Immature natural killer cell (primary cell): ENCODE measurements around the gene UBE2G2. TPM values are rescaled to one million over a fixed set of nuclear protein-coding genes. Genes with fewer than 3 reads are reported as not detected.

Source experiments
- DNase-seq, 3 donors: peaks; one replicate each; pipeline ENCODE4 v3.0.0; 2022; ENCODE audit warnings: mixed read lengths in 1 of 3
- H3K27ac Mint-ChIP-seq, 6 donors: one replicate each; pipeline ENCODE4 v1.8.0; 2020; ENCODE audit warnings: mixed read lengths in 6 of 6, mild to moderate bottlenecking in 5 of 6, inconsistent platforms in 4 of 6, moderate library complexity in 3 of 6
- H3K27me3 Mint-ChIP-seq, 3 donors: one replicate each; pipeline ENCODE4 v1.8.0; 2020 to 2021; ENCODE audit warnings: low read depth in 3 of 3, mild to moderate bottlenecking in 3 of 3, mixed read lengths in 3 of 3, moderate library complexity in 3 of 3, inconsistent platforms in 1 of 3
- H3K36me3 Mint-ChIP-seq, 3 donors: one replicate each; pipeline ENCODE4 v1.8.0; 2020; ENCODE audit warnings: mixed read lengths in 3 of 3, inconsistent platforms in 2 of 3, mild to moderate bottlenecking in 2 of 3
- H3K4me1 Mint-ChIP-seq, 2 donors: one replicate each; pipeline ENCODE4 v1.8.0; 2020; ENCODE audit warnings: inconsistent platforms in 2 of 2, mild to moderate bottlenecking in 2 of 2, mixed read lengths in 2 of 2, moderate library complexity in 1 of 2
- H3K4me3 Mint-ChIP-seq, 5 donors: one replicate each; pipeline ENCODE4 v1.8.0; 2020; ENCODE audit warnings: mild to moderate bottlenecking in 5 of 5, mixed read lengths in 5 of 5, inconsistent platforms in 3 of 5, moderate library complexity in 3 of 5
- H3K9me3 Mint-ChIP-seq, 6 donors: one replicate each; pipeline ENCODE4 v1.8.0; 2020; ENCODE audit warnings: mild to moderate bottlenecking in 6 of 6, mixed read lengths in 6 of 6, inconsistent platforms in 4 of 6, moderate library complexity in 3 of 6
- polyA plus RNA-seq, 3 donors: library from polyadenylated mRNA; unstranded; fragments of 300-500 nt; fragmentation: Illumina TruSeq; gene quantifications; one replicate each; pipeline ENCODE4 v1.2.3, GENCODE V29; 2021

The UBE2G2 gene
- polyA plus RNA-seq, 3 donors from 2014 or later = 43.6 to 62.9 (median 56.2) TPM

DNA sequence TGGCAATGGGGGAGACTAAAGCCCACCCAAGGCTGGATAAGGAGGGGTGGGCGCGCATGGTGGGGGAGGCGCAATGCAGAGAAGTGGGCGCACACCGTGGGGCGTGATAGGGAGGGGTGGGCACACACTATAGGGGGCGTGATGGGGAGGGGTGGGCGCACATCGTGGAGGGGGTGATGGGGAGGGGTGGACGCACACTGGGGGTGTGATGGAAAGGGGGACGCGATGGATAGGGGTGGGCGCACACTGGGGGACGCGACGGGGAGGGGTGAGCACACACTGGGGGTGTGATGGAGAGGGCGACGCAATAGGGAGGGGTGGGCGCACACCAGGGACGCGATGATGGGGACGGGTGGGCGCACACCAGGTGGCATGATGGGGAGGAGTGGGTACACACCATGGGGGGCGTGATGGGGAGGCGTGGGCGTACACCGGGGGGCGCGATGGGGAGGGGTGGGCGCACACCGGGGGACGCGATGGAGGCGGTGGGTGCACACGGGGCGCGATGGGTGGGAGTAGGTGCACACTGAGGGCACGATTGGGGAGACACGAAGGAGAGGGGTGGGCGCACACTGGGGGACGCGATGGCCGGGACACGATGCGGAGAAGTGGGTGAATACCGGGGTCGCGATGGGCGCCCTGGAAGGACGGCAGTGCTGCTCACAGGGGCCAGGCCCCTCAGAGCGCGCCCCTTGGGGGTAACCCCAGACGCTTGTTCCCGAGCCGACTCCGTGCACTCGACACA lies 15.3 kb upstream of the UBE2G2 start:
- peaks cover 0 to 10% of the 10 kb centered on the region in 2 donors for H3K4me1 Mint-ChIP-seq
- peaks cover 0 to 3% (median 2%) of the 10 kb centered on the region in 6 donors for H3K9me3 Mint-ChIP-seq
- peak overlapping the region in 3 of 6 donors; percentile 60 to 73 (median 71) for H3K27ac Mint-ChIP-seq
- H3K36me3 Mint-ChIP-seq = peaks cover 0 to 4% (median 0%) of the 10 kb centered on the region in 3 donors
- H3K27me3 Mint-ChIP-seq = peaks cover 0 to 15% (median 2%) of the 10 kb centered on the region in 3 donors
- no peak for DNase-seq
- peak overlapping the region; percentile 74 to 79 (median 76) for H3K4me3 Mint-ChIP-seq

DNA sequence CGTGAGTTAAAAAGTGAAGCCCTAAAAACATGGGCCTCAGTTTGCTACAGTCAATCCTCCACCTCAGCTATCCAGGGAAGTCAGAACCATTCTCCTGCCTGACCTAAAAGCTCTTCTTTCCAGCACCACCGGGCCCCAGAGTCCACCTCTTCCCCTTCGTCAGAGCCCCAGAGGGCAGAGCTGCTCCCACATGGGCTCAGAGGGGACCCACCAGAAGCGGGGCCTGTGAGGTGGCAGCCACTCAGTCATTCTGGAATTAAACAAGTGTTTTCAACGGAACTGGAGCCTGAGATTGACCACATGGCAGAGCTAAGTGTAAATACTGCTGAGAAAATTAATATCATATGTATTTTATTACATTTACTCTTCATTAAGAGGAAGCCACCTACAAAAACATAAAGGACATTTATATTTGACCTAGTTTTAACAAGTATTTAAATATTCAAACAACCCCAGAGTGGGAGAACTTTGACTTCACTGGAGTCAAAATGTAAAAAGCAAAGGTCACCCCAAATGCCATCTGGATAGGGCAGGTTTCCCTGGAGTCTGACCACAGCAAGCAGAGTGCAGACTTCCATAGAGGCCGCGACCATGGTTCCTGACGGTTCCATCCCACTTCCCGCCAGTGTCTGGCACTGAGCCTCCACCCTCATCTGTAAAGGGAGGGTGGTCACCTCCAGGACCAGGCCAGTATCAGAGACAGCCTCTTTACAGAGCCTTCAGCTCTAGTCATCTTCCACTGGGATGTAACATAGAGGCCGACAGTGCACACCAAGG lies 14.4 kb upstream of the UBE2G2 start:
- H3K36me3 Mint-ChIP-seq = peaks cover under 1 to 4% (median 4%) of the 10 kb centered on the region in 3 donors
- peak overlapping the region; percentile 74 to 79 (median 76) for H3K4me3 Mint-ChIP-seq
- peaks cover 0 to 15% (median 2%) of the 10 kb centered on the region in 3 donors for H3K27me3 Mint-ChIP-seq
- peaks cover 0 to 13% of the 10 kb centered on the region in 2 donors for H3K4me1 Mint-ChIP-seq
- peak overlapping the region in 4 of 6 donors; percentile 60 to 73 (median 66) for H3K27ac Mint-ChIP-seq
- peaks cover 0 to 2% (median 0%) of the 10 kb centered on the region in 6 donors for H3K9me3 Mint-ChIP-seq
- DNase-seq = no peak

DNA sequence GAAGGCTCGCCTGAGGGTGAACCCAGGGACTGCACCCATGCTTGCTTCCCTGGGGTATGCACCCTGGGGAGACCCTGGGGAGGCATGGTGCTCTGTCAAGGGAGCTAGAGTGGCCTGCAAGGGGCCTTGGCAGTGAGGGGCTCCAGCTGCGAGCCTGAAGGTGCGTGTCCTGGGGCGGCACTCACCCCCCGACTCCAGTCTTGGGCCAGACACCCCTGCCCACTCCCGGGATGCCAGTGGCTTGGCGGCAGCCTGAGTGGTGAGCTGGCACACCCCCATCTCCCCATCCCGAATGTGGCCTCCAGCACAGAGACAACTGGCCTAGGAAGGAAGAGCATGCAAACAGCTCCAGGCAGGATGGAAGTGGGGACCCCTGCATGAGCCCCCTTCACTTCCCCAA lies 13.6 kb upstream of the UBE2G2 start:
- Mint-ChIP-seq H3K4me1 (peaks cover 0 to 15% of the 10 kb centered on the region in 2 donors), H3K27ac (peak overlapping the region in 1 of 6 donors; percentile 13), H3K4me3 (no peak overlapping the region), H3K27me3 (peaks cover 0 to 12% (median 5%) of the 10 kb centered on the region in 3 donors), H3K9me3 (peaks cover 0 to 1% (median 0%) of the 10 kb centered on the region in 6 donors), H3K36me3 (peaks cover 4% of the 10 kb centered on the region in 3 donors)
- no peak for DNase-seq

DNA sequence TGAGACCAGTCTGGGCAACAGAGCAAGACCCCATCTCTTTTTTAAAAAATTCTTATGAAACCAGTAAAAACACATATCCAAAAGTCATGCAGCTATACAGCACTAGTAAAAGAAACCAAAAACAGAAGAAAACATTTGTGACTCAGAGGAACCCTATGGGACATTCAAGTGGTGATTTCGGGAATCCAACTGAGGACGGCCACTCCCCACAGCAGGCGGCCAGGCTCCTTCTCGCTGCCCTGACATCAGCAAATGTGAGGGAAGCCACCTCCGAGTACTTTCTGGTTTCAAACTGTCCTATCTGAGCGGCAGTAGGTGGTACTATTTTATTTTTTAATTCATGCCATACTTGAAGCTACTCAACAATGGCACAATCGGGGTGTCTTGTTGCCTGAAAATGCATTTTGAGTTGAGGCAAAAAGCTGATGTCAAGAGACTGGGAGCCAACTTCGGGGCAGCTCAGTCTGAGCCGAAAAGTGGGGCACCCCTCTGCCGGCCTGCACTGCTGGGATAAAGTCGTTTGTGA lies 12.9 kb upstream of the UBE2G2 start:
- DNase-seq = no peak
- H3K4me1 Mint-ChIP-seq = peaks cover 0 to 17% of the 10 kb centered on the region in 2 donors
- H3K4me3 Mint-ChIP-seq = no peak overlapping the region
- H3K27ac Mint-ChIP-seq = peak overlapping the region in 2 of 6 donors; percentile 16 to 22
- no peaks in the 10 kb centered on the region for H3K9me3 Mint-ChIP-seq
- H3K27me3 Mint-ChIP-seq = peaks cover 0 to 10% (median 5%) of the 10 kb centered on the region in 3 donors
- peaks cover 4 to 6% (median 4%) of the 10 kb centered on the region in 3 donors for H3K36me3 Mint-ChIP-seq

DNA sequence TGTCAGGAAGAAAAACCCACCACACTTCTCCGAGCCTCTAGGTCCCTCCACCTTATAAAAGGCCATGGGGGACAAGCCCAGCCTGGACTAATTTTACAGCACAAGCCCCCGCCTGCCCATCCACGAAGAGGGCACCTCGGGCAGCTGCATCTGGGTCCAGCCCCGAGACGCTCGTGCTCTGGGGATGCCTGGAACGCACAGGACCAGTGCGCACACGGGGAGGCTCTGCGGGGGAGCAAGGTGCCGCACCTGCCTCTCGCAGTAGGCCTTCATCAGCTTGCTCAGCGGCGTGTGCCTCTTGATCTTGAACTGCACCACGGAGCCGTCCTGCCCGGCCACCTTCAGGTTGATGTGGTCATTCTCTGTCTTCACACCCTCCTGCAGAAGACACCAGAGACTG lies 12.1 kb upstream of the UBE2G2 start:
- no peak overlapping the region for H3K27ac Mint-ChIP-seq
- H3K36me3 Mint-ChIP-seq = peaks cover 4 to 13% (median 10%) of the 10 kb centered on the region in 3 donors
- no peaks in the 10 kb centered on the region for H3K9me3 Mint-ChIP-seq
- peaks cover 0 to 5% (median 5%) of the 10 kb centered on the region in 3 donors for H3K27me3 Mint-ChIP-seq
- no peak for DNase-seq
- H3K4me3 Mint-ChIP-seq = no peak overlapping the region
- peaks cover 0 to 17% of the 10 kb centered on the region in 2 donors for H3K4me1 Mint-ChIP-seq

DNA sequence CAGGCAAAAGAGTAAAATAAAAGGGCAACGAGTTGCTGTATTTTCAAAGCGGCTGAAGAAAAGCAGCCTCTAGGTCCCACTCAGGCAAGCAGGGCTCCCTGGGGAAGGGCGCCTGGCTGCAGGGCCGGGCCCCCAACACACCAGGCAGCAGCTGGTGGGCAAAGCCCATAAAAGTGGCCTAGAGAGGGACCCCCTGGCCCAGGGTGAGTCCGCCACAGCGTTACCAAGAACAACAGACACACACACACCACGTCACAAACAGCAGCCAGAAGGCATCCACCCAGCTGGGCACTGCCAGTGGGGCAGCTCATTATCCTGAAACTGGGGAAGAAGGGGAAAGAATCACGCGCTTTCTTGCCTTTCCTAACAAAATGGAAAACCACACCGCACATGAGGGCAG lies 11.5 kb upstream of the UBE2G2 start:
- no peak overlapping the region for H3K27ac Mint-ChIP-seq
- peaks cover 0 to 5% (median 5%) of the 10 kb centered on the region in 3 donors for H3K27me3 Mint-ChIP-seq
- H3K4me1 Mint-ChIP-seq = peaks cover 0 to 17% of the 10 kb centered on the region in 2 donors

GRCh38 chr21:44812640-44813039 lies 11.0 kb upstream of the UBE2G2 start:
- DNase-seq = no peak
- Mint-ChIP-seq H3K9me3 (no peaks in the 10 kb centered on the region), H3K4me3 (no peak overlapping the region), H3K4me1 (peaks cover 0 to 17% of the 10 kb centered on the region in 2 donors), H3K27ac (no peak overlapping the region), H3K36me3 (peaks cover 4 to 13% (median 10%) of the 10 kb centered on the region in 3 donors), H3K27me3 (peaks cover 0 to 5% (median 5%) of the 10 kb centered on the region in 3 donors)

More for the DNA sequence above, 11.5 kb upstream of the UBE2G2 start:
- H3K4me3 Mint-ChIP-seq = no peak overlapping the region
- peaks cover 4 to 13% (median 10%) of the 10 kb centered on the region in 3 donors for H3K36me3 Mint-ChIP-seq
- DNase-seq = no peak
- no peaks in the 10 kb centered on the region for H3K9me3 Mint-ChIP-seq

GRCh38 chr21:44810779-44811178 lies 9.2 kb upstream of the UBE2G2 start:
- Mint-ChIP-seq H3K4me1 (peaks cover 0 to 13% of the 10 kb centered on the region in 2 donors), H3K27ac (peak overlapping the region in 1 of 6 donors; percentile 10), H3K27me3 (peaks cover 2 to 8% (median 2%) of the 10 kb centered on the region in 3 donors), H3K4me3 (no peak overlapping the region), H3K9me3 (no peaks in the 10 kb centered on the region), H3K36me3 (peaks cover 6 to 23% (median 10%) of the 10 kb centered on the region in 3 donors)
- DNase-seq = no peak

DNA sequence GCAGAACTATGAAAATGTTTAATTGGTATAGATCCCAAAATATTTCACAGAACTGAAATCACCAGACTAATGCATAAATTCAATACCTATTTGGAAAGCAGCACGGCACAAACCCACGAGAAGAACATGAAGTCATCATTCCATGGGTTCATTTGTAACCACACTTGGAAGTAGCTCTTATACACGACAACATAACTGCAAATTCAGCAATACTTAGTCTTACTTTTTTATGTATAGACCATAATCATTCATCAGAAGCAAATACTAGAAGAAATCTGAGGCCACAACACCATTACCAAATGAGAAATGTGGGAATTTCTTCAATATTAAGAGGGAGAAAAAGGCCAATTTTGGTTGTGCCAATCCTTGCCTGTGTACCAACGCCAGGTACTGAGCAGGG lies 4.2 kb upstream of the UBE2G2 start:
- Mint-ChIP-seq H3K4me1 (peaks cover 15 to 17% of the 10 kb centered on the region in 2 donors), H3K36me3 (peaks cover 6 to 27% (median 9%) of the 10 kb centered on the region in 3 donors), H3K27me3 (peaks cover 5 to 10% (median 6%) of the 10 kb centered on the region in 3 donors), H3K9me3 (no peaks in the 10 kb centered on the region), H3K27ac (peak overlapping the region in 1 of 6 donors; percentile 3), H3K4me3 (no peak overlapping the region)
- DNase-seq = no peak

- H3K27ac Mint-ChIP-seq = no peak overlapping the region
- H3K9me3 Mint-ChIP-seq = no peaks in the 10 kb centered on the region
- no peak for DNase-seq
- peaks cover 21 to 23% of the 10 kb centered on the region in 2 donors for H3K4me1 Mint-ChIP-seq
- no peak overlapping the region for H3K4me3 Mint-ChIP-seq
- H3K36me3 Mint-ChIP-seq = peaks cover 6 to 26% (median 9%) of the 10 kb centered on the region in 3 donors
- H3K27me3 Mint-ChIP-seq = peaks cover 3 to 11% (median 7%) of the 10 kb centered on the region in 3 donors
These were observed 3.6 kb upstream of the UBE2G2 start for GRCh38 chr21:44805226-44805625.

- Mint-ChIP-seq H3K27me3 (peaks cover 3 to 11% (median 7%) of the 10 kb centered on the region in 3 donors), H3K4me3 (no peak overlapping the region), H3K9me3 (no peaks in the 10 kb centered on the region), H3K4me1 (peaks cover 24 to 28% of the 10 kb centered on the region in 2 donors), H3K36me3 (peaks cover 6 to 24% (median 9%) of the 10 kb centered on the region in 3 donors), H3K27ac (no peak overlapping the region)
- no peak for DNase-seq
These were observed 3.1 kb upstream of the UBE2G2 start for GRCh38 chr21:44804762-44805161.

DNA sequence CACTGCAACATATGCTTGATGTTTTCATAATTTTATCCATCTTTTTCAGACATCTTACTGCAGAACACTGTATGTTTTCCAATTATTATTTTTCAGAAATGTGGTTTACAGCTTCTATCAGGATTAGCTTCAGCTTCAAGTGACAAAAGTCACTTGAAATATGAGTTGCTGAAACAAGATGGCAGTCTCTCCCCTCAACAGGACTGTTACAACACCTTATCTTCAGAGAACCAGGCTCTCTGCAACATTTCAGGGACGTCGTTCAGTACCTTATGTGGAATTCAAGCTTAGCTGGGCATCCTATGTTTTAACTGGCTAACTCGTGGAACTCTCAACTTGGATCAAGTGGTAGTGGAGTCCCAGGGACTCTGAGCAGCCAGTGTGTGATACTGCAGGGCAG lies 2.0 kb upstream of the UBE2G2 start:
- Mint-ChIP-seq H3K4me1 (peaks cover 26 to 37% of the 10 kb centered on the region in 2 donors), H3K27ac (no peak overlapping the region), H3K4me3 (peak overlapping the region in 3 of 5 donors; percentile 88 to 91 (median 89)), H3K9me3 (no peaks in the 10 kb centered on the region), H3K27me3 (peaks cover 3 to 11% (median 7%) of the 10 kb centered on the region in 3 donors), H3K36me3 (peaks cover under 1 to 17% (median 9%) of the 10 kb centered on the region in 3 donors)
- DNase-seq = no peak

DNA sequence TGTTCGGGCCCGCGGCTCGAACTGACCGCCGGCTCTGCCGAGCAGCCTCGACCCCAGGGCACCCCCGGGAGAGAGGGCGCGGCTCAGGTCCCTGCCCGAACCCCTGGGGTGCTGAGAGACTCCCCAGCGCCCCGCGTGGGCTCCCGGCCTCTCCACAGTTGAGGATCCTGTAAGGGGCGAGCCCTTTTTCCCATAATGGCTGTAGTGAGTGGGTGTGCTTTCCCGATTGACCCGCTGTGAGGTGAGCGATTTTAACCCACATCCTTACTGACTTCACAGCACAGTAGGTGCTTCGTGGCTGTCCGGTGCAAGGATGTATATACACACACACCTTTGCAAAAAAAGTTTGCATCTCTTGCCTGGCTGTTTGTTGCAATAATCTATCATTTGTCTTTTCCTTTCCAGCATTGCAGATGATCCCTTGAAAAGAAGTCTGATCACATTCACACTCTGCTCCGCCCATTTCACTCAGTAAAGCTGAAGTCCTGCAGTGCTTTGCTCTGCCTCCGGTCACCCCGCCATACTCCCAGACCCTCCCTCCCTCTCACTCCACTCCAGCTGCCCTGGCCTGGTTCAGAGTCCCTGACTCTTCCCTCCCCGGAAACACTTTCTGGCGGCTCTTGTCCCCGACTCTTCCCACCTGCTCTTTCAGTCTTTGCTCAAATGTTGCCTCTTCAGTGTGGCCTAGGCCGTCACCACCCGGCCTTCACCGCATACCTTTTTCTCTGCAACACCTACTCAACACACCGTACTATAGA lies 955 bp upstream of the UBE2G2 start:
- Mint-ChIP-seq H3K4me3 (peak overlapping the region; percentile 87 to 91 (median 89)), H3K36me3 (peaks cover 4 to 17% (median 9%) of the 10 kb centered on the region in 3 donors), H3K4me1 (peaks cover 26 to 43% of the 10 kb centered on the region in 2 donors), H3K9me3 (no peaks in the 10 kb centered on the region), H3K27ac (peak overlapping the region; percentile 44 to 90 (median 80)), H3K27me3 (peaks cover 3 to 11% (median 7%) of the 10 kb centered on the region in 3 donors)
- no peak for DNase-seq
